GM06990 (cell line): ENCODE results near the gene ERP44.

Experiments used
- DNase-seq: peaks from one replicate; pipeline ENCODE4 v3.0.0-alpha.2; 2011; ENCODE audit not compliant: insufficient read length; ENCODE audit errors: extremely low read depth
- H3K27me3 ChIP-seq: replicated peaks from 2 replicates; pipeline ENCODE4 v1.6.0; 2011; ENCODE audit warnings: low read length; ENCODE audit not compliant: control insufficient read depth, insufficient read depth
- H3K36me3 ChIP-seq: 2 replicates; pipeline ENCODE4 v1.5.1; 2011; ENCODE audit warnings: low read length; ENCODE audit not compliant: control insufficient read depth, insufficient read depth
- H3K4me3 ChIP-seq: replicated peaks from 2 replicates; pipeline ENCODE4 v1.5.1; 2011; ENCODE audit warnings: low read depth, mild to moderate bottlenecking, control low read depth, low read length
- TF ChIP-seq, protein P1 (sequence below): IDR thresholded peaks from 2 replicates; pipeline ENCODE4 v1.5.1; 2011; ENCODE audit warnings: low read length, control low read depth, mild to moderate bottlenecking, inconsistent platforms; ENCODE audit not compliant: insufficient read depth, poor library complexity, severe bottlenecking

Gene ERP44

DNA sequence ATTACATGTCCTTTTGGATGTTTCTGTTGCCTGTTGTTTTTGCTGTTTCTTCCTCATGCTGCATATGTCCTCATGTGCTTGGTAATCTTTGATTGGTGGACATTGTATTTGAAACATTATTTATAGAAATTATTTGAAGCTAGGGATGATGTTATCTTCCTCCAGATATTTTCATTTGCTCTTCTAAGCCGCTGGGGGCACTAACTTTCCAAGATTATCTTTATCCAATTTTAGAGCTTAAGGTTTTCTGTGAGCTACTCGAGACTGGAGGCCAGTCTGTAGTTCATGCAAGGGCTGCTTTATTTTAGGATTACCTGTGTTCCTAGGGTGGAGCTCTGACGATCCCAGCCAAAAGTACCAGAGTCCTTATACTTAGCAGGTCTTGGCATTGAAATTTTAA, 151.4 kb downstream of the ERP44 start:
- no peaks in the 10 kb centered on the region for H3K27me3 ChIP-seq
- no peaks in the 10 kb centered on the region for H3K36me3 ChIP-seq
- TF ChIP-seq, protein P1, sequence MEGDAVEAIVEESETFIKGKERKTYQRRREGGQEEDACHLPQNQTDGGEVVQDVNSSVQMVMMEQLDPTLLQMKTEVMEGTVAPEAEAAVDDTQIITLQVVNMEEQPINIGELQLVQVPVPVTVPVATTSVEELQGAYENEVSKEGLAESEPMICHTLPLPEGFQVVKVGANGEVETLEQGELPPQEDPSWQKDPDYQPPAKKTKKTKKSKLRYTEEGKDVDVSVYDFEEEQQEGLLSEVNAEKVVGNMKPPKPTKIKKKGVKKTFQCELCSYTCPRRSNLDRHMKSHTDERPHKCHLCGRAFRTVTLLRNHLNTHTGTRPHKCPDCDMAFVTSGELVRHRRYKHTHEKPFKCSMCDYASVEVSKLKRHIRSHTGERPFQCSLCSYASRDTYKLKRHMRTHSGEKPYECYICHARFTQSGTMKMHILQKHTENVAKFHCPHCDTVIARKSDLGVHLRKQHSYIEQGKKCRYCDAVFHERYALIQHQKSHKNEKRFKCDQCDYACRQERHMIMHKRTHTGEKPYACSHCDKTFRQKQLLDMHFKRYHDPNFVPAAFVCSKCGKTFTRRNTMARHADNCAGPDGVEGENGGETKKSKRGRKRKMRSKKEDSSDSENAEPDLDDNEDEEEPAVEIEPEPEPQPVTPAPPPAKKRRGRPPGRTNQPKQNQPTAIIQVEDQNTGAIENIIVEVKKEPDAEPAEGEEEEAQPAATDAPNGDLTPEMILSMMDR, result no peak
- no peak for DNase-seq
- H3K4me3 ChIP-seq, result no peak overlapping the region

DNA sequence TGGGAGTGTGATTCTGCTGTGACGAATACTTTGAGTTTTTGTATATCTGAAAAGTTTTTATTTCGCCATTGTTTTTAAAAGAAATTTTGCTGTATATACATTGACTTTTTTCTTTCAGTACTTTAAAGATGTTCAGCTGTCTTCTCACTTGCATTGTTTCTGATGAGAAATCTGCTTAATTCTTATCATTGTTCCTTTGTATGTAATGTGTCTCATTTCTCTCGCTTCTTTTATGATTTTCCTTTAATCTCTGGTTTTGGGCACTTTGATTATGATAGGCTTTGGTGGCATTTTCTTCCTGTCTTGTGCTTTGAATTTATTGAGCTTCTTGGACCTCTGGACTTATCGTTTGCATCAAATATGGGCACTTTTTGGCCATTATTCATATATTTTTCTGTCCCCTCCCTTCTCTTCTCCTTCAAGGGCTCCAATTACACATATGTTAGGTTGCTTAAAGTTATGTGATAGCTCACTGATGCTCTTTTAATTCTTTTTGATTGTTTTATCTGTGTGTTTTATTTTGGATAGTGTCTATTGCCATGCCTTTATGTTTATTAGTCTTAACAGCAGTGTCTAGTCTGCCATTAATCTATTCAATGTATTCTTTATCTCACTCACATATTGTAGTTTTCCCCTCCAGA, 161.7 kb downstream of the ERP44 start:
- TF ChIP-seq, protein P1, result no peak
- no peaks in the 10 kb centered on the region for H3K36me3 ChIP-seq
- no peak overlapping the region for H3K4me3 ChIP-seq
- no peak for DNase-seq
- H3K27me3 ChIP-seq, result no peaks in the 10 kb centered on the region

DNA sequence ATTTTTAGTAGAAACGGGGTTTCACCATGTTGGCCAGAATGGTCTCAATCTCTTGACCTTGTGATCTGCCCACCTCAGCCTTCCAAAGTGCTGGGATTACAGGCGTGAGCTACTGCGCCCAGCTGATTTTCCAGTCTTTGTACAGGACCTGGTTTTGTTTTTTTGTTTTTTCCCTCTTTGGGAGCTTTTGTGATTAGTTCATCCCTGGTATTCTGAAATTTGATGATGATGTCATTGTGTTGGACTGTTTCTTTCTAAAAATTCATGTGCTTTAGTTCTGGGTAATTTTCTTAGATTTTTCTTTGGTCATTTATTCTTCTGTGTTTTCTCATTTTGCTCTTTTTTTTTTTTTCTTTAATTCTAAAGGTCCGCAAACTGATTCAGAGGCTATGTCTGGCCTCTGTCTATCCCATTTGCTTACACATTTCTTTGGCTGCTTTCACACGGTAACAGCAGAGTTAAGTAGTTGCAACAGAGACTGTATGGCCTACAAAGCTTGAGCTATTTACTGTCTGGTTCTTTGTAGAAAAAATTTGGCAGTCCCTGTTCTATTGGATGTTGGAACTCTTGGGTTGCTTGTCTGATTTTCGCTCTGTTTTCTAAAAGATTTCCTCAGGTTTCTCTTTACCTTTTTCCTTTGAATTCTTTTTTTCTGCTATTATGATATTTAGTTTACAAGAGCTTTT, 167.5 kb downstream of the ERP44 start:
- no peaks in the 10 kb centered on the region for H3K27me3 ChIP-seq
- TF ChIP-seq, protein P1, result no peak
- no peak for DNase-seq
- H3K36me3 ChIP-seq, result no peaks in the 10 kb centered on the region
- no peak overlapping the region for H3K4me3 ChIP-seq

DNA sequence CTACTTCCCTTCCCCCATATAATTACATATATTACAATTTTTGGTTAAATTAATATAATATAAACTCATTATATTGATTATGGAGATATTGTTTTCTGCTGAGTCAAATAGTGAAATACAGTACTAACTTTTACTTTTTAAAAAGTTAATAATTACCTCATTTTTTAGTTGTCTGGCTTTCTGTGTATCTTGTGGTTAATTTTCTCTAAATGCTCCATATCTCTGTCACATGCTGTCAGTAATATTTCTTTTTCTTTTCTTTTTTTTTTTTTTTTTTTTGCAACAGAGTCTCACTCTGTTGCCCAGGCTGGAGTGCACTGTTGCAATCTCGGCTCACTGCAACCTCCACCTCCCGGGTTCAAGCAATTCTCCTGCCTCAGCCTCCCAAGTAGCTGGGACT, 169.1 kb downstream of the ERP44 start:
- no peaks in the 10 kb centered on the region for H3K36me3 ChIP-seq
- TF ChIP-seq, protein P1, result no peak
- H3K27me3 ChIP-seq, result no peaks in the 10 kb centered on the region
- DNase-seq, result no peak
- H3K4me3 ChIP-seq, result no peak overlapping the region
